NB4 (cell line): ENCODE data around the gene IRAK3.
A peak's percentile ranks its signal among the peaks of the same experiment; 100 is the strongest.
"Not testable (repeated sequence)": the region's sequence is repeated elsewhere in the genome, so short reads cannot be mapped to it uniquely, and the experiment has no call there.

Source experiments
- DNase-seq: peaks from one replicate; pipeline ENCODE4 v3.0.0; 2010; ENCODE audit warnings: low read depth
- H3K4me3 ChIP-seq: one replicate; pipeline ENCODE4 v1.5.1; 2011; ENCODE audit warnings: mild to moderate bottlenecking, low read depth, low read length, moderate library complexity
- MYC ChIP-seq: IDR thresholded peaks from 2 replicates; pipeline ENCODE4 v1.6.1; 2011; ENCODE audit warnings: low read depth, low read length
- POLR2A ChIP-seq: IDR thresholded peaks from 2 replicates; pipeline ENCODE4 v1.6.1; 2011; ENCODE audit warnings: mild to moderate bottlenecking; ENCODE audit not compliant: insufficient read length; ENCODE audit errors: extremely low read depth
- TF ChIP-seq, protein P1 (sequence below): IDR thresholded peaks from 2 replicates; pipeline ENCODE4 v1.6.1; 2011; ENCODE audit warnings: low read depth, low read length
- TF ChIP-seq, protein P2 (sequence below): IDR thresholded peaks from one replicate; pipeline ENCODE4 v1.5.1; 2012; ENCODE audit warnings: low read depth, low read length

IRAK3 gene

DNA sequence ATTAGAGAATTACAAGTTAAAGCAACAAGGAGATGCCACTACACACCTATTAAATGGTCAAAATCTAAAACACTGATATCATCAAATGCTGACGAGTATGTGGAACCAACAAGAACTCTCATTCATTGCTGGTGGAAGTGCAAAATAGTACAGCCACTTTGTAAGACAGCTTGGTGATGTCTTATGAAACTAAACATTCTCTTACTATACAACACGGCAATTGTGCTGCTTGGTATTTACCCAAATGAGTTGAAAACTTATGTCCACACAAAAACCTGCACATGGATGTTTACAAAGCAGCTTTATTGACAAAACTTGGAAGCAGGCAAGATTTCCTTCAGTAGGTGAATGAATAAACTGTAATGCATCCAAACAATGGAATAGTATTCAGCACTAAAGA is 22.5 kb upstream of the IRAK3 start:
- DNase-seq = no peak
- H3K4me3 ChIP-seq = no peak overlapping the region
- no peak for TF ChIP-seq MYC
- TF ChIP-seq POLR2A = no peak
- TF ChIP-seq, protein P1, sequence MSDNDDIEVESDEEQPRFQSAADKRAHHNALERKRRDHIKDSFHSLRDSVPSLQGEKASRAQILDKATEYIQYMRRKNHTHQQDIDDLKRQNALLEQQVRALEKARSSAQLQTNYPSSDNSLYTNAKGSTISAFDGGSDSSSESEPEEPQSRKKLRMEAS = no peak
- TF ChIP-seq, protein P2, sequence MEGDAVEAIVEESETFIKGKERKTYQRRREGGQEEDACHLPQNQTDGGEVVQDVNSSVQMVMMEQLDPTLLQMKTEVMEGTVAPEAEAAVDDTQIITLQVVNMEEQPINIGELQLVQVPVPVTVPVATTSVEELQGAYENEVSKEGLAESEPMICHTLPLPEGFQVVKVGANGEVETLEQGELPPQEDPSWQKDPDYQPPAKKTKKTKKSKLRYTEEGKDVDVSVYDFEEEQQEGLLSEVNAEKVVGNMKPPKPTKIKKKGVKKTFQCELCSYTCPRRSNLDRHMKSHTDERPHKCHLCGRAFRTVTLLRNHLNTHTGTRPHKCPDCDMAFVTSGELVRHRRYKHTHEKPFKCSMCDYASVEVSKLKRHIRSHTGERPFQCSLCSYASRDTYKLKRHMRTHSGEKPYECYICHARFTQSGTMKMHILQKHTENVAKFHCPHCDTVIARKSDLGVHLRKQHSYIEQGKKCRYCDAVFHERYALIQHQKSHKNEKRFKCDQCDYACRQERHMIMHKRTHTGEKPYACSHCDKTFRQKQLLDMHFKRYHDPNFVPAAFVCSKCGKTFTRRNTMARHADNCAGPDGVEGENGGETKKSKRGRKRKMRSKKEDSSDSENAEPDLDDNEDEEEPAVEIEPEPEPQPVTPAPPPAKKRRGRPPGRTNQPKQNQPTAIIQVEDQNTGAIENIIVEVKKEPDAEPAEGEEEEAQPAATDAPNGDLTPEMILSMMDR = no peak

DNA sequence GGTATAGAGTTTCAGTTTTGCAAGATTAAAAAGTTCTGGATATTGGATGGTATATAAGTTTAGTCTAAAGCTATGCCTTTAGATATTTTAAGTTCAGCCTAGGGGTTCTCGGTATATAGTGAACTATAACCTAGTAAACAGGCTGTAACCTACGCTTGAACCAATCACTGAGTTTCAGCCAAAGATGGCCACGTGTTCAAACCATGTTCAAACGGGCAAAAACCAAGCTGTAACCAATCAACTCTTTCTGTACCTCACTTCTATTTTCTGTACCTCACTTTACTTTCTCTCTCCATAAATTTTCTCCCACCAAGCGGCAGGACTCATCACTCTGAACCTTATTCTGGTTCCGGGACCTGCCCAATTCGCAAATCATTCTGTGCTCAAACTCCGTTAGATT is 20.6 kb upstream of the IRAK3 start:
- peak; percentile 31 for DNase-seq
- TF ChIP-seq MYC (peak; percentile 37; the same call in 1 of the 2 replicates), POLR2A (no peak)
- TF ChIP-seq, protein P1 = peak; percentile 86
- peak overlapping the region; percentile 86 for H3K4me3 ChIP-seq

DNA sequence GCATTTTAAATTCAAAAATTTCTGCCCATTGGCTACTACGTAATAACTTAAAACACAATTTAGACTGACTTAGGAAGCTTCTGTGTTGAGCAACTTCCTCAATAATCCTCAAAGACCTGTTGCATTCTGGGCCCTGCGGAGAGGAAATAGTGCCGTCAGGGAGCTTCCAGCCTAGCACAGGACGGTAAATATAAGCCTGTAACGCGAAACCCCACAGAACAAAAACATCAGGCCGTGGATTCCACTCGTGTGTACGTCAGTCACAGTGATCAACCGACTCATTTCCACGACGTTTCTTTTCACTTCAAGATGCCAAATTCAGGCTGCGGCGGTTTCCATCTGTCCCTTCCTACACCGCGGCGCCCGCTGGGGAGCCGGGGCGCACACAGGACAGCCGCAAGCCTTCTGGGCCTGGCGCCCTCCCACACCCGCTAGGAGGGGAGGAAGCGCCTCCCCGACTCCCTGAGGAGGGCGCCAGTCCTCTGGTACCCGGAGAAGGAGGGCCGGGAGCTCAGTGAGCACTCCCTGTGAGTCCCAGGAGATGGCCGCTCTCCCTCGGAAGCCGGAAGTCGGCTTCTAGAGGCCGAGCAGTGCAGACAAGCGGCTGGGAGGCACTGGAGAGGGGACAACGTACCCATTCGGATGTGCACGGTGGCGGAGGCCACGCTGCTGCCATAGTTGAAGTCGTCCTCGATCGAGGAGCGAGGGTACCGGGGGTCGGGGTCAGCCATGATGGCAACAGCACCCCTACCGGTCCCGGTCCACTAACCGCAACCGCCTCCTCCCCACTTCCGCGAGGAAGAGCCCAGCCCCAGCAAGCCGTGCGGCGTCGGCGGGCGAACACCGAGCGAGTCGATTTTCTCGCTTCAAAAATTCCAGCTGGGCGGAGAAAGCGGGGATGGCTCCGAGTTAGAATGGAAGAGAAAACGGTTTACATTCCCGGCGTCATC is 19.5 kb upstream of the IRAK3 start, which contains the start of gene TMBIM4:
Gene TMBIM4 (minus strand): TSS at position 776 of the 950 bp plus-strand sequence. CDS start 45 bp downstream, at position 731.
- peak; percentile 99 for DNase-seq
- TF ChIP-seq POLR2A (peak; percentile 82), MYC (peak; percentile 81)
- TF ChIP-seq, protein P2 = peak; percentile 34
- TF ChIP-seq, protein P1 = peak; percentile 71; the same call in 1 of the 2 replicates
- H3K4me3 ChIP-seq = peak within 1 kb of the TSS; percentile 86

GRCh38 chr12:66170606-66171005 is 18.4 kb upstream of the IRAK3 start:
- DNase-seq = no peak
- peak overlapping the region; percentile 86 for H3K4me3 ChIP-seq
- TF ChIP-seq, protein P2 = no peak
- TF ChIP-seq POLR2A (no peak), MYC (no peak)
- TF ChIP-seq, protein P1 = no peak

GRCh38 chr12:66174391-66175325 is 14.4 kb upstream of the IRAK3 start:
- not testable (repeated sequence) for DNase-seq

GRCh38 chr12:66176105-66176900 is 12.7 kb upstream of the IRAK3 start:
- no peak for DNase-seq
- TF ChIP-seq MYC (no peak), POLR2A (no peak)
- TF ChIP-seq, protein P1 = no peak
- TF ChIP-seq, protein P2 = no peak
- no peak overlapping the region for H3K4me3 ChIP-seq

More at GRCh38 chr12:66174391-66175325, 14.4 kb upstream of the IRAK3 start:
- H3K4me3 ChIP-seq = not testable (repeated sequence)
